Testis (tissue), 3 donors: ENCODE data around the gene PRDM12. TPM values are rescaled to one million over a fixed set of nuclear protein-coding genes. Genes with fewer than 3 reads are reported as not detected.
"Not testable (repeated sequence)": the region's sequence is repeated elsewhere in the genome, so short reads cannot be mapped to it uniquely, and the experiment has no call there.

ENCODE experiments used
- DNase-seq: peaks from one replicate; pipeline ENCODE4 v3.0.0-alpha.2; 2019
- H3K27ac ChIP-seq, 2 donors: fragments of 200-600 bp; sonication (generic); one replicate each; pipeline ENCODE4 v1.5.1; 2019
- H3K27me3 ChIP-seq: fragments of 200-600 bp; sonication (generic); one replicate; pipeline ENCODE4 v1.5.1; 2019
- H3K36me3 ChIP-seq: fragments of 200-600 bp; sonication (generic); one replicate; pipeline ENCODE4 v1.5.1; 2017; ENCODE audit warnings: low read depth; ENCODE audit errors: missing control alignments
- H3K4me1 ChIP-seq: fragments of 200-600 bp; sonication (generic); one replicate; pipeline ENCODE4 v1.5.1; 2019
- H3K4me3 ChIP-seq, 2 donors: fragments of 200-600 bp; sonication (generic); one replicate each; pipeline ENCODE4 v1.5.1; 2017 to 2019
- H3K9me3 ChIP-seq: fragments of 200-600 bp; sonication (generic); one replicate; pipeline ENCODE4 v1.5.1; 2017
- POLR2A ChIP-seq: fragments of 450-650 bp; IDR thresholded peaks from one replicate; pipeline ENCODE4 v1.6.1; 2017; ENCODE audit warnings: antibody characterized with exemption, mild to moderate bottlenecking, moderate library complexity
- WGBS, 2 donors: methylation state at CpG; one replicate each; pipeline ENCODE4 v1.1.5; 2018; 5-methylcytosine and 5-hydroxymethylcytosine counted together
- intact Hi-C: fragments of 100-400 bp; cut with DNase I; formaldehyde crosslinking; loops from one replicate; pipeline ENCODE4 v1.15.1; 2023; ENCODE audit warnings: low total_unique reads
- polyA plus RNA-seq: library from polyadenylated mRNA; stranded (reverse); fragments of 350-450 nt; fragmentation: Illumina TruSeq; extraction: RNeasy Lipid Tissue Mini Kit (QIAGEN cat#74804); gene quantifications from one replicate; pipeline ENCODE4 v1.2.3, GENCODE V29; 2014; ENCODE audit warnings: low read depth, low replicate concordance; ENCODE audit not compliant: insufficient read depth
- total RNA-seq, 2 donors: library from RNA; depleted of rRNA; stranded (reverse); fragments of >200 nt; gene quantifications; one replicate each; pipeline ENCODE4 v1.2.3, GENCODE V29; 2016
- TF ChIP-seq, protein P1 (sequence below), 3 experiments: fragments of 450-650 bp in 2 of 3; fragments of 200-600 bp in 1 of 3; sonication (generic) in 1 of 3; IDR thresholded peaks; one replicate each; pipeline ENCODE4 v1.5.1; 2016 to 2019; ENCODE audit warnings: antibody characterized with exemption in 3 of 3, mild to moderate bottlenecking in 2 of 3, moderate library complexity in 1 of 3

Gene PRDM12
- total and polyA plus RNA-seq, 3 donors from 2014 or later: 0.32 to 0.71 (median 0.68) TPM

DNA sequence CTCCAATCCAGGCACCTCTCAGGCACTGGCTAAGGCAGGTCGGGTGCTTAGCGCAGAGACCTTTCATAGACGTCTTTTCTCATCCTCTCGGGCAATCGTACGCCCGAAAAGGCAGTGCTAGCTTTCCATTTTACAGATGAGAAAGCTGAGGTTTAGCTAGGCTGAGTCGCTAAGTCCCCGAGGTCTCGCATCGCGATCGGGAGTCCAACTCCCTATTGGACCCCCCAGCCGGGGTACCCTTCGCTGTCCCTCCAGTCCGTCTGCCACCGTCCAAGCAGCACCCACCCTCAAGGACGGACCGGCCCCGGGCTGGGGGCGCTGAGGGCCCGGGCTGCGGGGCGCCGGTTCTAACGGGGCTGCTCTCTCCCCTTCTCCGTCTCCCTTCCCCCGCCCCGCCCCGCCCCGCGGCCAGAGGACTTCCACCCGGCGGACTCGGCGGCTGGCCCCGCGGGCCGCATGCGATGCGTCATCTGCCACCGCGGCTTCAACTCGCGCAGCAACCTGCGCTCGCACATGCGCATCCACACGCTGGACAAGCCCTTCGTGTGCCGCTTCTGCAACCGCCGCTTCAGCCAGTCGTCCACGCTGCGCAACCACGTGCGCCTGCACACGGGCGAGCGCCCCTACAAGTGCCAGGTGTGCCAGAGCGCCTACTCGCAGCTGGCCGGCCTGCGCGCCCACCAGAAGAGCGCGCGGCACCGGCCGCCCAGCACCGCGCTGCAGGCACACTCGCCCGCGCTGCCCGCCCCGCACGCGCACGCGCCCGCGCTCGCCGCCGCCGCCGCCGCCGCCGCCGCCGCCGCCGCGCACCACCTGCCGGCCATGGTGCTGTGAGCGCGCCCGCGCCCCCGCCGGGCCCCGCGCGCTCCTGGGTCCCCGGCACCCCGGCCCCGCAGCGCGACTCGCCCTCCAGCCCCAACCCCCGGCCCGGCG, 16.7 kb downstream of the PRDM12 start:
- Histone ChIP-seq H3K36me3 (no peaks in the 10 kb centered on the region), H3K9me3 (no peaks in the 10 kb centered on the region), H3K4me3 (peak overlapping the region; percentile 48 to 63), H3K4me1 (peaks cover 8% of the 10 kb centered on the region), H3K27ac (no peak overlapping the region), H3K27me3 (no peaks in the 10 kb centered on the region)
- peak; percentile 76 for DNase-seq
- intact Hi-C loops: no loop called here
- 4 to 11% methylated on average over 22 to 63 of the region's 116 CpGs for WGBS, 2 donors
- no peak for TF ChIP-seq POLR2A
- TF ChIP-seq, protein P1, sequence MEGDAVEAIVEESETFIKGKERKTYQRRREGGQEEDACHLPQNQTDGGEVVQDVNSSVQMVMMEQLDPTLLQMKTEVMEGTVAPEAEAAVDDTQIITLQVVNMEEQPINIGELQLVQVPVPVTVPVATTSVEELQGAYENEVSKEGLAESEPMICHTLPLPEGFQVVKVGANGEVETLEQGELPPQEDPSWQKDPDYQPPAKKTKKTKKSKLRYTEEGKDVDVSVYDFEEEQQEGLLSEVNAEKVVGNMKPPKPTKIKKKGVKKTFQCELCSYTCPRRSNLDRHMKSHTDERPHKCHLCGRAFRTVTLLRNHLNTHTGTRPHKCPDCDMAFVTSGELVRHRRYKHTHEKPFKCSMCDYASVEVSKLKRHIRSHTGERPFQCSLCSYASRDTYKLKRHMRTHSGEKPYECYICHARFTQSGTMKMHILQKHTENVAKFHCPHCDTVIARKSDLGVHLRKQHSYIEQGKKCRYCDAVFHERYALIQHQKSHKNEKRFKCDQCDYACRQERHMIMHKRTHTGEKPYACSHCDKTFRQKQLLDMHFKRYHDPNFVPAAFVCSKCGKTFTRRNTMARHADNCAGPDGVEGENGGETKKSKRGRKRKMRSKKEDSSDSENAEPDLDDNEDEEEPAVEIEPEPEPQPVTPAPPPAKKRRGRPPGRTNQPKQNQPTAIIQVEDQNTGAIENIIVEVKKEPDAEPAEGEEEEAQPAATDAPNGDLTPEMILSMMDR (IDR thresholded peaks at IDR 0.05): no peak

DNA sequence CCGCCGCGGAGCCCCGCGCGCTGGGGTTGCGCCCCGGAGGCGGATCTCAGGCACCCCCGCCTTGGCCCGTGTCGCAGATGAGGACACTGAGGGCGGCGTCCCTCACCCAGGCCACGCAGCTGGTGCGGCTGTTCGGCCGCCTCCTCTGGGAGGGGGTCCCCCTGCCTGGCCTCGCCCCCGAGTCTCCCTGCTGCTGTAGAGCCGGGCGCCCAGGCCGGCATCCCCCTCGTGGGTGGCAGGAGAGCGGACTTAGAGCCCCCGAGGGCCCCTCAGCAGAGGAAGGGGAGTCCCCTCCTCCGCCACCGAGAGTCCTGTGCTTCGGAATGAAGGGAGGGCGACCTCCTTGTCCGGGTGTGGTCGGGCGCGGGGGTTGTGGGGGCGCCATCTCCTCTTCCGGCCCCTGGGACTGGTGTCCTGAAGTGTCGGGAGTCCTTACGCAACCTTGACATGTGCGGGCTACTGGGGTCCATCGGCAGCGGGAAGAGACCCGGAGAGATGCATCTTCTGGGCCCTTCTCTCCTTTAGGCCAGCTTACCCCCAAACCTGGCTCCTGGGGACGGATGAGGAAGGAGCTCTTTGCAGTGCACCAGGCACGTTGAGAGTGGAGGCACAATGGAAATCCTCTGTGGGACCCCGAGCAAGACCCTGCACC, 17.5 kb downstream of the PRDM12 start:
- WGBS, 2 donors: 1 to 2% methylated on average over 6 to 16 of the region's 45 CpGs
- TF ChIP-seq, protein P1 (IDR thresholded peaks at IDR 0.05): no peak
- no peak for TF ChIP-seq POLR2A
- DNase-seq: no peak
- H3K27ac ChIP-seq: no peak overlapping the region
- H3K9me3 ChIP-seq: no peaks in the 10 kb centered on the region
- intact Hi-C loops: loop anchor here (2.0 kb wide), 1 partner anchor 221 kb away; no protein-coding TSS in a partner anchor
- H3K4me1 ChIP-seq: peaks cover 8% of the 10 kb centered on the region
- H3K36me3 ChIP-seq: no peaks in the 10 kb centered on the region
- no peaks in the 10 kb centered on the region for H3K27me3 ChIP-seq
- peak overlapping the region; percentile 48 to 58 for H3K4me3 ChIP-seq

DNA sequence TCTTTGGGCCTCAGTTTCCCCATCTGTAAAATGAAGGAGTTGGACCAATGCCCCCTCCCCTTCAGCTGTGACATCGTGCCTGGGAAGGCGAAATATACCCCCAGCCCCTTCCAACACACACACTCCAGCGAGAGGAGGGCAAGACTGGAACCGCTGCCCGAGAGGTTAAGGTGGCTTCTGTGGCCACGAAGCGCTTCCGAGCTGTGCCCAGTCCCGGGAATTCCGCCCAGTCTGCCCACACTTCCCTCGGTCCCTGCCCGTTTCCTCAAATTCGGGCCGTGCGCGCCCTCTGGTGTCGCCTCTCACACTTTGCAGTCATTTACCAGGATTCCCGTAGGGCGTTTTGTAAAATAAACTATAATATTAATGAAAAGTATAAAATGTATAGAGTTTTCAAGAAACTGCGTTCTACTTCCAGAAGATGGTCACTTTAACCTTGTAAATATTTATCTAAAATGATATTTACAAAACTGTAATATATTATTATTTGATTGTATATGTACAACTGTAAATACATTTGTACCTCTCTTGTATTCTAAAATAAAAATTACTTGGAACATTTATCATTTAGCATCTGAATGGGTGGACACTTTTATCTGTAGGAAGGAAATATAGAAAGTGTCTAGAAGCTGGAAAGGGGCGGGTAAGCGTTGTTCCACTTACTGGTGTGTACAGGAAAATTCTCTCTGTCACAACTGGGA, 18.2 kb downstream of the PRDM12 start:
- Histone ChIP-seq H3K27ac (no peak overlapping the region), H3K4me1 (peaks cover 8% of the 10 kb centered on the region), H3K4me3 (peak overlapping the region; percentile 48 to 58), H3K36me3 (no peaks in the 10 kb centered on the region), H3K27me3 (no peaks in the 10 kb centered on the region), H3K9me3 (no peaks in the 10 kb centered on the region)
- DNase-seq: peak; percentile 87
- TF ChIP-seq POLR2A: no peak
- TF ChIP-seq, protein P1 (IDR thresholded peaks at IDR 0.05): peak; percentile 74 to 84 (median 78)
- WGBS, 2 donors: 5% methylated on average over 21 to 22 of the region's 22 CpGs
- intact Hi-C loops: loop anchor here (2.0 kb wide), 1 partner anchor 222 kb away; no protein-coding TSS in a partner anchor

DNA sequence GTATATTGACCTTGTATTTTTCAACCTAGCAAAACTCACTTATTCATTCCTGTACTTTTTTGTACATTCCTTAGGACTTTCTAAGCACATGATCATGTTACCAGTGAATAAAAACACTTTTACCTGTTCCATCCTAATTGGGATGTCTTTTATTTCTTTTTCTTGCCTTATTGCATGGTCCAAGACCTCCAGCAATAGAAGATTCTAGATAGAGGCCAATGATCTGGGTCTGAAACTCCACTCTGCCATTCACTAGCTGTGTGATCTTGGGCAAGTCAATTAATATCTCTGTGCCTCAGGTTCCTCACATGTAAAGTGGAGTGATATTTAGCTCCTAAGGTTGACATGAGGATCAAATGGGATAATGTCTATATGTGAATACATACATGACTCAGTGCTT, 20.7 kb downstream of the PRDM12 start:
- intact Hi-C loops: no loop called here
- H3K27ac ChIP-seq: no peak overlapping the region
- H3K4me1 ChIP-seq: peaks cover 8% of the 10 kb centered on the region
- H3K4me3 ChIP-seq: no peak overlapping the region
- no peak for TF ChIP-seq POLR2A
- TF ChIP-seq, protein P1 (IDR thresholded peaks at IDR 0.05): no peak
- no peaks in the 10 kb centered on the region for H3K9me3 ChIP-seq
- H3K27me3 ChIP-seq: no peaks in the 10 kb centered on the region
- H3K36me3 ChIP-seq: no peaks in the 10 kb centered on the region
- no peak for DNase-seq

DNA sequence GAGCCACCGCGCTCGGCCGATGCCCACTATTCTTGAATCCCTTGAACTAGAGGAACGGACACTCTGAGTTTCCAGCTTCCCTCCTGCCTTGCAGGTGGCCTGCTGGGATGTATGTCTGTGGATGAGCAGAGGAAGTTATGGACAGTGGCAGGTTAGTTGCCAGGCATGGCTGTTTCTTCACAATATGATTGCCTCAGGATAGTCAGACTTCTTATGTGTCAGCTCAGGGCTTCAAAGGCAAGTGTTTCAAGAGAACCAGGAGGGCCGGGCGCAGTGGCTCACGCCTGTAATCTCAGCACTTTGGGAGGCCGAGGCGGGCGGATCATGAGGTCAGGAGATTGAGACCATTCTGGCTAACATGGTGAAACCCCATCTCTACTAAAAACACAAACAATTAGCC, 21.6 kb downstream of the PRDM12 start:
- H3K4me3 ChIP-seq, H3K9me3 ChIP-seq, DNase-seq, H3K27me3 ChIP-seq, H3K36me3 ChIP-seq, H3K27ac ChIP-seq, intact Hi-C loops: not testable (repeated sequence)
- 95 to 96% methylated on average over 5 to 11 of the region's 11 CpGs for WGBS, 2 donors
- H3K4me1 ChIP-seq: peaks cover 13% of the 10 kb centered on the region
